HepG2 (cell line): Measurements from ENCODE around the gene ZNF234. TPM values are rescaled to one million over a fixed set of nuclear protein-coding genes. Genes with fewer than 3 reads are reported as not detected.
A peak's percentile ranks its signal among the peaks of the same experiment; 100 is the strongest.

Experiments
- ARID2 ChIP-seq: sonication (generic); formaldehyde crosslinking; IDR thresholded peaks from 2 replicates; pipeline ENCODE4 v1.8.1; 2022; ENCODE audit warnings: mild to moderate bottlenecking, missing genetic modification reagents, borderline replicate concordance
- CBFB ChIP-seq: sonication (generic); formaldehyde crosslinking; IDR thresholded peaks from 2 replicates; pipeline ENCODE4 v1.4.0; 2020; ENCODE audit warnings: missing genetic modification reagents
- CBX5 ChIP-seq: sonication (generic); formaldehyde crosslinking; IDR thresholded peaks from 2 replicates; pipeline ENCODE4 v1.4.0; 2020; ENCODE audit warnings: missing genetic modification reagents, borderline replicate concordance
- CREB1 ChIP-seq, 2 experiments: fragments of 450-650 bp in 1 of 2; IDR thresholded peaks; 2 replicates each; pipeline ENCODE4 v1.6.1; 2016 to 2017; ENCODE audit warnings: control low read depth in 1 of 2, mild to moderate bottlenecking in 1 of 2, missing compliant biosample characterization in 1 of 2, missing genetic modification characterization in 1 of 2
- GATAD1 ChIP-seq: IDR thresholded peaks from 2 replicates; pipeline ENCODE4 v1.6.1; 2016; ENCODE audit warnings: missing genetic modification reagents, missing compliant biosample characterization
- HDAC1 ChIP-seq: sonication (generic); formaldehyde crosslinking; IDR thresholded peaks from 2 replicates; pipeline ENCODE4 v1.5.1; 2020; ENCODE audit warnings: mild to moderate bottlenecking, missing genetic modification reagents
- KDM3A ChIP-seq: IDR thresholded peaks from 2 replicates; pipeline ENCODE4 v1.6.1; 2018; ENCODE audit warnings: low read depth, missing compliant biosample characterization
- MED13 ChIP-seq: sonication (generic); formaldehyde crosslinking; IDR thresholded peaks from 2 replicates; pipeline ENCODE4 v1.5.0; 2020; ENCODE audit warnings: missing genetic modification reagents
- PHF8 ChIP-seq: sonication (generic); formaldehyde crosslinking; IDR thresholded peaks from 2 replicates; pipeline ENCODE4 v1.5.0; 2020; ENCODE audit warnings: missing genetic modification reagents
- RFXAP ChIP-seq: sonication (generic); formaldehyde crosslinking; IDR thresholded peaks from 2 replicates; pipeline ENCODE4 v1.4.0; 2020; ENCODE audit warnings: missing genetic modification reagents, borderline replicate concordance
- SIN3B ChIP-seq: fragments of 150-350 bp; IDR thresholded peaks from 2 replicates; pipeline ENCODE4 v1.6.1; 2014; ENCODE audit warnings: low read length
- SNAPC2 ChIP-seq: sonication (generic); formaldehyde crosslinking; IDR thresholded peaks from 2 replicates; pipeline ENCODE4 v1.8.1; 2022; ENCODE audit warnings: mild to moderate bottlenecking, missing genetic modification reagents
- TAF1 ChIP-seq: sonication (generic); formaldehyde crosslinking; IDR thresholded peaks from 2 replicates; pipeline ENCODE4 v1.4.0; 2020; ENCODE audit warnings: missing genetic modification reagents
- YEATS4 ChIP-seq: sonication (generic); formaldehyde crosslinking; IDR thresholded peaks from 2 replicates; pipeline ENCODE4 v1.4.0; 2020; ENCODE audit warnings: missing genetic modification reagents, borderline replicate concordance
- ZFP62 ChIP-seq: sonication (generic); formaldehyde crosslinking; IDR thresholded peaks from 2 replicates; pipeline ENCODE4 v1.4.0; 2020; ENCODE audit warnings: missing genetic modification reagents
- ZFY ChIP-seq: sonication (generic); formaldehyde crosslinking; IDR thresholded peaks from 2 replicates; pipeline ENCODE4 v1.4.0; 2020; ENCODE audit warnings: missing genetic modification reagents
- ZNF33B ChIP-seq: sonication (generic); formaldehyde crosslinking; IDR thresholded peaks from 2 replicates; pipeline ENCODE4 v1.5.1; 2020; ENCODE audit warnings: mild to moderate bottlenecking, missing genetic modification reagents
- ZNF557 ChIP-seq: sonication (generic); formaldehyde crosslinking; IDR thresholded peaks from 2 replicates; pipeline ENCODE4 v1.4.0; 2020; ENCODE audit warnings: missing genetic modification reagents
- ZNF644 ChIP-seq: IDR thresholded peaks from 2 replicates; pipeline ENCODE4 v1.6.1; 2016; ENCODE audit warnings: low read depth
- polyA plus RNA-seq, 8 experiments: library from polyadenylated mRNA; depleted of rRNA in 3 of 8; stranded (reverse) in 7 of 8; unstranded in 1 of 8; fragments of >200 nt; fragmentation: Illumina TruSeq in 4 of 8; extraction: Trizol in 4 of 8; gene quantifications; 2 replicates each; pipeline versions ENCODE4 v1.2.1 to v1.2.3, GENCODE V29; 2011 to 2016; ENCODE audit warnings: low read depth in 4 of 8, missing spikeins in 1 of 8, mixed read lengths in 1 of 8; ENCODE audit not compliant: insufficient read depth in 1 of 8
- total RNA-seq, 5 experiments: library from RNA; depleted of rRNA; stranded (reverse); fragments of >200 nt; fragmentation: Illumina TruSeq; extraction: Trizol; gene quantifications; 2 replicates each; pipeline ENCODE4 v1.2.3, GENCODE V29; 2016; ENCODE audit warnings: low read depth in 1 of 5
- TF ChIP-seq, protein P1 (sequence below), 2 experiments: sonication (generic) in 1 of 2; formaldehyde crosslinking in 1 of 2; IDR thresholded peaks; 2 replicates each; pipeline versions ENCODE4 v1.6.1 to v1.9.0; 2014 to 2022; ENCODE audit warnings: antibody characterized with exemption in 1 of 2, borderline replicate concordance in 1 of 2, inconsistent platforms in 1 of 2, low read depth in 1 of 2, missing genetic modification reagents in 1 of 2
- TF ChIP-seq, protein P2 (sequence below): sonication (generic); formaldehyde crosslinking; IDR thresholded peaks from 2 replicates; pipeline ENCODE4 v1.4.0; 2020; ENCODE audit warnings: mild to moderate bottlenecking, missing genetic modification reagents

ZNF234 gene
- total and polyA plus RNA-seq, 2 of the 13 experiments (the other 11 are each of a cell fraction or from before 2014, with no cell fraction given) = 3.5 to 11.2 TPM

- 0 out of 2 replicates have a peak, but pooled peaks have one; percentile 37 for TF ChIP-seq MED13 (CRISPR knock-in tag)
- TF ChIP-seq ARID2 = no peak; the same call in 1 of the 2 replicates
- peak; percentile 73; the same call in 1 of the 2 replicates for TF ChIP-seq GATAD1 (CRISPR knock-in tag)
- peak; percentile 66; the same call in 1 of the 2 replicates for TF ChIP-seq CBX5
- peak; percentile 69 for TF ChIP-seq HDAC1
- peak; percentile 69; the same call in 1 of the 2 replicates for TF ChIP-seq ZNF557
- peak; percentile 55 for TF ChIP-seq YEATS4 (CRISPR knock-in tag)
- peak; percentile 61; the same call in 1 of the 2 replicates for TF ChIP-seq TAF1 (CRISPR knock-in tag)
- TF ChIP-seq ZNF33B (CRISPR knock-in tag) = 0 out of 2 replicates have a peak, but pooled peaks have one; percentile 61
- TF ChIP-seq KDM3A (CRISPR knock-in tag) = no peak
- 0 out of 2 replicates have a peak, but pooled peaks have one; percentile 68 for TF ChIP-seq SNAPC2 (CRISPR knock-in tag)
- TF ChIP-seq ZFP62 (CRISPR knock-in tag) = 0 out of 2 replicates have a peak, but pooled peaks have one; percentile 43
- TF ChIP-seq, protein P1, sequence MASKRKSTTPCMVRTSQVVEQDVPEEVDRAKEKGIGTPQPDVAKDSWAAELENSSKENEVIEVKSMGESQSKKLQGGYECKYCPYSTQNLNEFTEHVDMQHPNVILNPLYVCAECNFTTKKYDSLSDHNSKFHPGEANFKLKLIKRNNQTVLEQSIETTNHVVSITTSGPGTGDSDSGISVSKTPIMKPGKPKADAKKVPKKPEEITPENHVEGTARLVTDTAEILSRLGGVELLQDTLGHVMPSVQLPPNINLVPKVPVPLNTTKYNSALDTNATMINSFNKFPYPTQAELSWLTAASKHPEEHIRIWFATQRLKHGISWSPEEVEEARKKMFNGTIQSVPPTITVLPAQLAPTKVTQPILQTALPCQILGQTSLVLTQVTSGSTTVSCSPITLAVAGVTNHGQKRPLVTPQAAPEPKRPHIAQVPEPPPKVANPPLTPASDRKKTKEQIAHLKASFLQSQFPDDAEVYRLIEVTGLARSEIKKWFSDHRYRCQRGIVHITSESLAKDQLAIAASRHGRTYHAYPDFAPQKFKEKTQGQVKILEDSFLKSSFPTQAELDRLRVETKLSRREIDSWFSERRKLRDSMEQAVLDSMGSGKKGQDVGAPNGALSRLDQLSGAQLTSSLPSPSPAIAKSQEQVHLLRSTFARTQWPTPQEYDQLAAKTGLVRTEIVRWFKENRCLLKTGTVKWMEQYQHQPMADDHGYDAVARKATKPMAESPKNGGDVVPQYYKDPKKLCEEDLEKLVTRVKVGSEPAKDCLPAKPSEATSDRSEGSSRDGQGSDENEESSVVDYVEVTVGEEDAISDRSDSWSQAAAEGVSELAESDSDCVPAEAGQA (IDR thresholded peaks at IDR 0.05; ENCODE audit: low read depth) = no peak
- TF ChIP-seq, protein P1 (CRISPR knock-in tag; IDR thresholded peaks at IDR 0.05; ENCODE audit: borderline replicate concordance) = peak; percentile 36; the same call in 1 of the 2 replicates
- TF ChIP-seq ZNF644 = no peak
- peak; percentile 70; the same call in 1 of the 2 replicates for TF ChIP-seq CBFB (CRISPR knock-in tag)
- no peak for TF ChIP-seq SIN3B
- TF ChIP-seq, protein P2, sequence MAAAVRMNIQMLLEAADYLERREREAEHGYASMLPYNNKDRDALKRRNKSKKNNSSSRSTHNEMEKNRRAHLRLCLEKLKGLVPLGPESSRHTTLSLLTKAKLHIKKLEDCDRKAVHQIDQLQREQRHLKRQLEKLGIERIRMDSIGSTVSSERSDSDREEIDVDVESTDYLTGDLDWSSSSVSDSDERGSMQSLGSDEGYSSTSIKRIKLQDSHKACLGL (CRISPR knock-in tag) = peak; percentile 40; the same call in 1 of the 2 replicates
- peak; percentile 92 for TF ChIP-seq PHF8
- peak; percentile 45; the same call in 1 of the 2 replicates for TF ChIP-seq CREB1 (IDR thresholded peaks at IDR 0.05)
- TF ChIP-seq CREB1 (CRISPR knock-in tag; IDR thresholded peaks at IDR 0.05) = peak; percentile 81
- peak; percentile 84 for TF ChIP-seq RFXAP (CRISPR knock-in tag)
- peak; percentile 89 for TF ChIP-seq ZFY (CRISPR knock-in tag)
These were observed 47.2 kb upstream of the ZNF234 start, which contains the start of gene ZNF224 (continued) for GRCh38 chr19:44093931-44094765.
